GM12878 (cell line): ENCODE data around the gene PTPN2. TPM values are rescaled to one million over a fixed set of nuclear protein-coding genes. Genes with fewer than 3 reads are reported as not detected.

Experiments
- ATAC-seq: fragments of 200-7000 bp; cut with Tn5 transposase; 3 replicates; pipeline ENCODE4 v1.9.1; 2020; ENCODE audit warnings: mild to moderate bottlenecking, moderate library complexity
- BruUV-seq: library from RNA; stranded (reverse); fragments of 400-500 nt; replicated peaks from 2 replicates; lab custom pipeline; 2021; lab: Mats Ljungman, UMichigan
- CTCF ChIA-PET: fragments of 300-600 bp; sonication (Branson Sonifier 250); formaldehyde crosslinking; extraction: SDS; loops from one replicate; lab custom pipeline; 2021; ENCODE audit warnings: inconsistent platforms; lab: Yijun Ruan, JAX
- POLR2A ChIA-PET: fragments of 350-600 bp; formaldehyde crosslinking; extraction: SDS; loops from one replicate; lab custom pipeline; 2021; ENCODE audit warnings: inconsistent platforms; lab: Charles Lee
- RAD21 ChIA-PET: fragments of 300-600 bp; sonication (Branson Sonifier 250); formaldehyde crosslinking; loops from one replicate; lab custom pipeline; 2023; ENCODE audit warnings: antibody characterized with exemption; ENCODE audit not compliant: unreplicated experiment; lab: Charles Lee
- SMC1A ChIA-PET: fragments of 300-600 bp; sonication (Branson Sonifier 250); formaldehyde crosslinking; loops from one replicate; lab custom pipeline; 2023; ENCODE audit not compliant: unreplicated experiment, uncharacterized antibody; lab: Charles Lee
- DNase-seq: peaks from one replicate; pipeline ENCODE4 v3.0.0-alpha.2; 2011; ENCODE audit warnings: low read depth, low spot score
- FAIRE-seq: peaks from 3 replicates; lab custom pipeline; 2011; peaks lifted over from hg19 to GRCh38; lab: Jason Lieb, UNC
- H2AFZ ChIP-seq: 2 replicates; pipeline ENCODE4 v1.6.0; 2011; ENCODE audit warnings: low read depth, low read length, control low read depth; ENCODE audit not compliant: control insufficient read depth
- H3K27ac ChIP-seq: 2 replicates; pipeline ENCODE4 v1.5.1; 2011; ENCODE audit warnings: control low read depth; ENCODE audit not compliant: control insufficient read depth, insufficient read depth
- H3K27me3 ChIP-seq, 2 experiments: replicated peaks in 1 of 2; 2 replicates each; pipeline versions ENCODE4 v1.6.0 to v1.6.1; 2011; ENCODE audit warnings: low read length in 1 of 2; ENCODE audit not compliant: control insufficient read depth in 2 of 2, insufficient read depth in 2 of 2
- H3K36me3 ChIP-seq, 2 experiments: 2 replicates each; pipeline ENCODE4 v1.5.1; 2011; ENCODE audit warnings: low read length in 1 of 2; ENCODE audit not compliant: control insufficient read depth in 2 of 2, insufficient read depth in 2 of 2
- H3K4me1 ChIP-seq: 2 replicates; pipeline ENCODE4 v1.6.1; 2011; ENCODE audit warnings: mild to moderate bottlenecking, low read length, moderate library complexity, mixed read lengths; ENCODE audit not compliant: control insufficient read depth, insufficient read depth
- H3K4me2 ChIP-seq: 2 replicates; pipeline ENCODE4 v1.6.0; 2011; ENCODE audit warnings: control low read depth; ENCODE audit not compliant: control insufficient read depth, insufficient read depth
- H3K4me3 ChIP-seq: fragments of 200-600 bp; sonication (generic); 2 replicates; pipeline ENCODE4 v1.5.1; 2016
- H3K79me2 ChIP-seq: 2 replicates; pipeline ENCODE4 v1.6.0; 2011; ENCODE audit warnings: low read length; ENCODE audit not compliant: control insufficient read depth, insufficient read depth
- H3K9ac ChIP-seq: 2 replicates; pipeline ENCODE4 v1.8.0; 2011; ENCODE audit warnings: low read length, control low read depth, mixed read lengths; ENCODE audit not compliant: control insufficient read depth, insufficient read depth
- H3K9me3 ChIP-seq: replicated peaks from 3 replicates; pipeline ENCODE4 v1.5.1; 2011; ENCODE audit warnings: mild to moderate bottlenecking, low read length; ENCODE audit not compliant: control insufficient read depth, insufficient read depth
- H4K20me1 ChIP-seq: 2 replicates; pipeline ENCODE4 v1.6.0; 2011; ENCODE audit not compliant: control insufficient read depth, insufficient read depth
- BACH1 ChIP-seq: fragments of 450-650 bp; IDR thresholded peaks from 2 replicates; pipeline ENCODE4 v1.6.1; 2017; ENCODE audit warnings: mild to moderate bottlenecking, borderline replicate concordance
- HSF1 ChIP-seq: fragments of 150-350 bp; IDR thresholded peaks from 2 replicates; pipeline ENCODE4 v1.6.1; 2014; ENCODE audit warnings: mild to moderate bottlenecking, low read depth, low read length
- IKZF1 ChIP-seq: fragments of 450-650 bp; conservative IDR thresholded peaks from 2 replicates; pipeline ENCODE4 v1.6.1; 2017; ENCODE audit warnings: antibody characterized with exemption, mild to moderate bottlenecking
- IRF4 ChIP-seq: IDR thresholded peaks from 2 replicates; pipeline ENCODE4 v1.6.1; 2011; ENCODE audit warnings: low read depth, low read length
- MLLT1 ChIP-seq: fragments of 450-650 bp; IDR thresholded peaks from 2 replicates; pipeline ENCODE4 v1.6.1; 2016; ENCODE audit warnings: mild to moderate bottlenecking
- NFYA ChIP-seq: IDR thresholded peaks from 2 replicates; pipeline ENCODE4 v1.6.1; 2011; ENCODE audit warnings: low read depth, mild to moderate bottlenecking, low read length, improper control_type of control experiment, borderline replicate concordance
- SMC3 ChIP-seq: IDR thresholded peaks from 2 replicates; pipeline ENCODE4 v1.6.1; 2011; ENCODE audit warnings: low read length, improper control_type of control experiment, borderline replicate concordance
- STAT1 ChIP-seq: fragments of 450-650 bp; conservative IDR thresholded peaks from 2 replicates; pipeline ENCODE4 v1.6.1; 2014; ENCODE audit warnings: antibody characterized with exemption, mild to moderate bottlenecking
- WGBS: methylation state at CpG from one replicate; pipeline ENCODE4 v1.1.6; 2016; ENCODE audit warnings: low lambda C conversion rate; ENCODE audit not compliant: insufficient replicate concordance, insufficient coverage; ENCODE audit errors: missing lambda C conversion rate; 5-methylcytosine and 5-hydroxymethylcytosine counted together
- in situ Hi-C: fragments of 300-500 bp; cut with MboI; formaldehyde crosslinking; loops from 9 replicates; pipeline ENCODE4 v1.14.3; 2018; ENCODE audit warnings: mixed read lengths
- intact Hi-C: fragments of 100-400 bp; cut with micrococcal nuclease; formaldehyde crosslinking; loops from one replicate; pipeline ENCODE4 v1.14.2; 2022; ENCODE audit not compliant: unreplicated experiment
- polyA plus RNA-seq, 11 experiments: library from polyadenylated mRNA; depleted of rRNA in 4 of 11; unstranded in 6 of 11; stranded (reverse) in 5 of 11; fragments of >200 nt; fragmentation: Nextera tagmentation in 4 of 11; fragmentation: Illumina TruSeq in 1 of 11; extraction: Ambion mirVana in 4 of 11; extraction: Trizol in 1 of 11; gene quantifications; 1 replicate in 1 of 11; 2 replicates in 10 of 11; pipeline versions ENCODE4 v1.2.1 to v1.2.3, GENCODE V29; 2011 to 2016; ENCODE audit warnings: inconsistent platforms in 2 of 11, missing spikeins in 2 of 11, low read depth in 1 of 11
- total RNA-seq, 4 experiments: library from RNA; depleted of rRNA in 3 of 4; stranded (reverse); fragments of >200 nt in 3 of 4; fragmentation: Illumina TruSeq in 1 of 4; extraction: Trizol in 1 of 4; gene quantifications; 2 replicates each; pipeline versions ENCODE4 v1.2.1 to v1.2.3, GENCODE V29; 2013 to 2021
- TF ChIP-seq, protein P1 (sequence below): IDR thresholded peaks from 2 replicates; pipeline ENCODE4 v1.6.1; 2012; ENCODE audit warnings: low read length, inconsistent platforms
- TF ChIP-seq, protein P2 (sequence below): fragments of 450-650 bp; IDR thresholded peaks from 2 replicates; pipeline ENCODE4 v1.6.1; 2017; ENCODE audit warnings: antibody characterized with exemption, mild to moderate bottlenecking, moderate library complexity
- TF ChIP-seq, protein P3 (sequence below): IDR thresholded peaks from 2 replicates; pipeline ENCODE4 v1.6.1; 2011; ENCODE audit warnings: low read depth, low read length, improper control_type of control experiment, borderline replicate concordance
- TF ChIP-seq, protein P4 (sequence below): fragments of 450-650 bp; IDR thresholded peaks from 2 replicates; pipeline ENCODE4 v1.6.1; 2014; ENCODE audit warnings: mild to moderate bottlenecking

Gene PTPN2
- total and polyA plus RNA-seq, 10 of the 15 experiments (the other 5 are each of a cell fraction or from before 2014, with no cell fraction given), result 46.5 to 86.7 (median 64.6) TPM

DNA sequence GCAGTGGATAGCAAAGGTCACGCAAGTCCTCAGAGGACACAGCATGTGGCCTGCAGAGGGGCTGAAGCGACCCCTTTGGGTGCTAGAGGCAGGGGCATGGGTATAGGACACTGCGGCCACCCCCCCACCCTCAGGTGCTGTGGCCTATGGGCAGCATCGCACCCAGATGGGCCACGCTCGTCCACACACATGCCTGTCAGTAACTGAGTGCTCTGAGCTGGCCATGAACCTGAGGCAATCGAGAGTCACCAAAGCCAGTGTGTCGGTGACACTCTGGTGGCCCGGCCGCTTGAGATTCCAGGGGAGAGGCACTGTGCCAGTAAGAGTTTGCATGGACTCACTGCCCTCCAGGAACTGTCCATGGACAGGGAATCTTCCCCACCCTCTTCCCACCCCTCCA lies 22.7 kb upstream of the PTPN2 start:
- H3K79me2 ChIP-seq, result no peaks in the 10 kb centered on the region
- H3K36me3 ChIP-seq, result no peaks in the 10 kb centered on the region
- ChIA-PET POLR2A (no interaction called here), SMC1A (interaction anchor here (1.9 kb wide), 1 partner anchor 9 kb away, joined by 5 read pairs; no protein-coding TSS in a partner anchor), RAD21 (no interaction called here), CTCF (no interaction called here)
- 28% methylated on average over 10 of the region's 10 CpGs for WGBS
- no TSS peak for BruUV-seq
- no peak for DNase-seq
- ATAC-seq, result no peak
- no peak overlapping the region for H3K27ac ChIP-seq
- H3K4me3 ChIP-seq, result no peak overlapping the region
- no peaks in the 10 kb centered on the region; the same call in 1 of the 2 replicates for H4K20me1 ChIP-seq
- in situ Hi-C loops (no loop called here), intact Hi-C loops (no loop called here)
- H3K4me1 ChIP-seq, result no peaks in the 10 kb centered on the region; the same call in 1 of the 2 replicates
- no peak overlapping the region for H2AFZ ChIP-seq
- H3K4me2 ChIP-seq, result no peak overlapping the region
- no peak for FAIRE-seq
- TF ChIP-seq MLLT1 (no peak), NFYA (no peak), IRF4 (no peak), SMC3 (no peak), STAT1 (no peak), HSF1 (no peak), IKZF1 (no peak), BACH1 (no peak)
- TF ChIP-seq, protein P1, sequence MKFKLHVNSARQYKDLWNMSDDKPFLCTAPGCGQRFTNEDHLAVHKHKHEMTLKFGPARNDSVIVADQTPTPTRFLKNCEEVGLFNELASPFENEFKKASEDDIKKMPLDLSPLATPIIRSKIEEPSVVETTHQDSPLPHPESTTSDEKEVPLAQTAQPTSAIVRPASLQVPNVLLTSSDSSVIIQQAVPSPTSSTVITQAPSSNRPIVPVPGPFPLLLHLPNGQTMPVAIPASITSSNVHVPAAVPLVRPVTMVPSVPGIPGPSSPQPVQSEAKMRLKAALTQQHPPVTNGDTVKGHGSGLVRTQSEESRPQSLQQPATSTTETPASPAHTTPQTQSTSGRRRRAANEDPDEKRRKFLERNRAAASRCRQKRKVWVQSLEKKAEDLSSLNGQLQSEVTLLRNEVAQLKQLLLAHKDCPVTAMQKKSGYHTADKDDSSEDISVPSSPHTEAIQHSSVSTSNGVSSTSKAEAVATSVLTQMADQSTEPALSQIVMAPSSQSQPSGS, result no peak
- TF ChIP-seq, protein P2, sequence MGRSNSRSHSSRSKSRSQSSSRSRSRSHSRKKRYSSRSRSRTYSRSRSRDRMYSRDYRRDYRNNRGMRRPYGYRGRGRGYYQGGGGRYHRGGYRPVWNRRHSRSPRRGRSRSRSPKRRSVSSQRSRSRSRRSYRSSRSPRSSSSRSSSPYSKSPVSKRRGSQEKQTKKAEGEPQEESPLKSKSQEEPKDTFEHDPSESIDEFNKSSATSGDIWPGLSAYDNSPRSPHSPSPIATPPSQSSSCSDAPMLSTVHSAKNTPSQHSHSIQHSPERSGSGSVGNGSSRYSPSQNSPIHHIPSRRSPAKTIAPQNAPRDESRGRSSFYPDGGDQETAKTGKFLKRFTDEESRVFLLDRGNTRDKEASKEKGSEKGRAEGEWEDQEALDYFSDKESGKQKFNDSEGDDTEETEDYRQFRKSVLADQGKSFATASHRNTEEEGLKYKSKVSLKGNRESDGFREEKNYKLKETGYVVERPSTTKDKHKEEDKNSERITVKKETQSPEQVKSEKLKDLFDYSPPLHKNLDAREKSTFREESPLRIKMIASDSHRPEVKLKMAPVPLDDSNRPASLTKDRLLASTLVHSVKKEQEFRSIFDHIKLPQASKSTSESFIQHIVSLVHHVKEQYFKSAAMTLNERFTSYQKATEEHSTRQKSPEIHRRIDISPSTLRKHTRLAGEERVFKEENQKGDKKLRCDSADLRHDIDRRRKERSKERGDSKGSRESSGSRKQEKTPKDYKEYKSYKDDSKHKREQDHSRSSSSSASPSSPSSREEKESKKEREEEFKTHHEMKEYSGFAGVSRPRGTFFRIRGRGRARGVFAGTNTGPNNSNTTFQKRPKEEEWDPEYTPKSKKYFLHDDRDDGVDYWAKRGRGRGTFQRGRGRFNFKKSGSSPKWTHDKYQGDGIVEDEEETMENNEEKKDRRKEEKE, result no peak
- TF ChIP-seq, protein P3, sequence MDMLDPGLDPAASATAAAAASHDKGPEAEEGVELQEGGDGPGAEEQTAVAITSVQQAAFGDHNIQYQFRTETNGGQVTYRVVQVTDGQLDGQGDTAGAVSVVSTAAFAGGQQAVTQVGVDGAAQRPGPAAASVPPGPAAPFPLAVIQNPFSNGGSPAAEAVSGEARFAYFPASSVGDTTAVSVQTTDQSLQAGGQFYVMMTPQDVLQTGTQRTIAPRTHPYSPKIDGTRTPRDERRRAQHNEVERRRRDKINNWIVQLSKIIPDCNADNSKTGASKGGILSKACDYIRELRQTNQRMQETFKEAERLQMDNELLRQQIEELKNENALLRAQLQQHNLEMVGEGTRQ, result no peak
- TF ChIP-seq, protein P4, sequence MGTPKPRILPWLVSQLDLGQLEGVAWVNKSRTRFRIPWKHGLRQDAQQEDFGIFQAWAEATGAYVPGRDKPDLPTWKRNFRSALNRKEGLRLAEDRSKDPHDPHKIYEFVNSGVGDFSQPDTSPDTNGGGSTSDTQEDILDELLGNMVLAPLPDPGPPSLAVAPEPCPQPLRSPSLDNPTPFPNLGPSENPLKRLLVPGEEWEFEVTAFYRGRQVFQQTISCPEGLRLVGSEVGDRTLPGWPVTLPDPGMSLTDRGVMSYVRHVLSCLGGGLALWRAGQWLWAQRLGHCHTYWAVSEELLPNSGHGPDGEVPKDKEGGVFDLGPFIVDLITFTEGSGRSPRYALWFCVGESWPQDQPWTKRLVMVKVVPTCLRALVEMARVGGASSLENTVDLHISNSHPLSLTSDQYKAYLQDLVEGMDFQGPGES, result no peak
- TF ChIP-seq, all 136 proteins: peak for 0
- Histone ChIP-seq H3K9me3 (no peaks in the 10 kb centered on the region; the same call in 2 of the 3 replicates), H3K9ac (no peak overlapping the region), H3K27me3 (peaks cover 1 to 2% of the 10 kb centered on the region in 2 experiments; a peak in 3 of 4 replicates)
